HepG2 (cell line): ENCODE results near the gene ZNF506.

Experiments used
- CAMTA2 ChIP-seq: sonication (generic); formaldehyde crosslinking; IDR thresholded peaks from 2 replicates; pipeline ENCODE4 v1.4.0; 2020; ENCODE audit warnings: mild to moderate bottlenecking, missing genetic modification reagents, borderline replicate concordance
- NFATC3 ChIP-seq: sonication (generic); formaldehyde crosslinking; IDR thresholded peaks from 2 replicates; pipeline ENCODE4 v1.5.1; 2020; ENCODE audit warnings: mild to moderate bottlenecking, missing genetic modification reagents
- ZKSCAN1 ChIP-seq: fragments of 150-350 bp; IDR thresholded peaks from 2 replicates; pipeline ENCODE4 v1.6.1; 2014; ENCODE audit warnings: low read length
- ZNF512B ChIP-seq: sonication (generic); formaldehyde crosslinking; IDR thresholded peaks from 2 replicates; pipeline ENCODE4 v1.5.1; 2020; ENCODE audit warnings: missing genetic modification reagents, mild to moderate bottlenecking, borderline replicate concordance
- TF ChIP-seq, protein P1 (sequence below): sonication (generic); formaldehyde crosslinking; IDR thresholded peaks from 2 replicates; pipeline ENCODE4 v1.4.0; 2020; ENCODE audit warnings: missing genetic modification reagents

DNA sequence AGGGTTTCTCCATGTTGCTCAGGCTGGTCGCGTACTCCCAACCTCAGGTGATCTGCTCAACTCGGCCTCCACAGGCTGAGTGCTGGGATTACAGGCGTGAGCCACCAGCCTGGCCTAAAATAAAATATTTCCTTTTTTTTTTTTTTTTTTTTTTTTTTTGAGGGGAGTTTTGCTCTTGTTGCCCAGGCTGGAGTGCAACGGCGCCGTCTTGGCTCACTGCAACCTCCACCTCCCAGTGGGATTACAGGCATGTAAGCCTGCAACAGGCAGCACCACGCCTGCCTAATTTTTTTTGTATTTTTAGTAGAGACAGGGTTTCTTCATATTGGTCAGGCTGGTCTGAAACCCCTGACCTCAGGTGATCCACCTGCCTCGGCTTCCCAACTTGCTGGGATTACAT, 4.9 kb downstream of the ZNF506 start:
- TF ChIP-seq, protein P1, sequence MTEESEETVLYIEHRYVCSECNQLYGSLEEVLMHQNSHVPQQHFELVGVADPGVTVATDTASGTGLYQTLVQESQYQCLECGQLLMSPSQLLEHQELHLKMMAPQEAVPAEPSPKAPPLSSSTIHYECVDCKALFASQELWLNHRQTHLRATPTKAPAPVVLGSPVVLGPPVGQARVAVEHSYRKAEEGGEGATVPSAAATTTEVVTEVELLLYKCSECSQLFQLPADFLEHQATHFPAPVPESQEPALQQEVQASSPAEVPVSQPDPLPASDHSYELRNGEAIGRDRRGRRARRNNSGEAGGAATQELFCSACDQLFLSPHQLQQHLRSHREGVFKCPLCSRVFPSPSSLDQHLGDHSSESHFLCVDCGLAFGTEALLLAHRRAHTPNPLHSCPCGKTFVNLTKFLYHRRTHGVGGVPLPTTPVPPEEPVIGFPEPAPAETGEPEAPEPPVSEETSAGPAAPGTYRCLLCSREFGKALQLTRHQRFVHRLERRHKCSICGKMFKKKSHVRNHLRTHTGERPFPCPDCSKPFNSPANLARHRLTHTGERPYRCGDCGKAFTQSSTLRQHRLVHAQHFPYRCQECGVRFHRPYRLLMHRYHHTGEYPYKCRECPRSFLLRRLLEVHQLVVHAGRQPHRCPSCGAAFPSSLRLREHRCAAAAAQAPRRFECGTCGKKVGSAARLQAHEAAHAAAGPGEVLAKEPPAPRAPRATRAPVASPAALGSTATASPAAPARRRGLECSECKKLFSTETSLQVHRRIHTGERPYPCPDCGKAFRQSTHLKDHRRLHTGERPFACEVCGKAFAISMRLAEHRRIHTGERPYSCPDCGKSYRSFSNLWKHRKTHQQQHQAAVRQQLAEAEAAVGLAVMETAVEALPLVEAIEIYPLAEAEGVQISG (CRISPR knock-in tag) = no peak
- TF ChIP-seq CAMTA2 (CRISPR knock-in tag) (no peak), ZKSCAN1 (no peak), ZNF512B (no peak), NFATC3 (no peak)
